ENCODE data around the gene PCDH9.

GRCh38 chr13:66759919-66760318 is 470.2 kb downstream of the PCDH9 start:
- TF ChIP-seq CTCF (conservative IDR thresholded peaks at IDR 0.05 in 1 of 2, IDR thresholded peaks at IDR 0.05 in 1 of 2; ENCODE audit: extremely low read depth in 1 of 2, insufficient read depth in 1 of 2, low read depth in 1 of 2, low read length in 2 of 2) (no peak), EZH2 (IDR thresholded peaks at IDR 0.05; ENCODE audit: borderline replicate concordance, low read length) (no peak)

Data from mammary epithelial cell (primary cell).